ENCODE results near the gene NFIA.
"Not testable (repeated sequence)": the region's sequence is repeated elsewhere in the genome, so short reads cannot be mapped to it uniquely, and the experiment has no call there.

NFIA gene

GRCh38 chr1:61266738-61267137, 184.4 kb downstream of the NFIA start:
- no peak for DNase-seq (ENCODE audit: low read depth in 4 of 4, low spot score in 1 of 4)

GRCh38 chr1:61268546-61269240, 186.3 kb downstream of the NFIA start:
- DNase-seq (ENCODE audit: low read depth in 4 of 4, low spot score in 1 of 4), result no peak

- no peak for DNase-seq (ENCODE audit: low read depth in 4 of 4, low spot score in 1 of 4)
Measured at GRCh38 chr1:61269602-61270001, 187.2 kb downstream of the NFIA start.

GRCh38 chr1:61270107-61270506, 187.7 kb downstream of the NFIA start:
- DNase-seq (ENCODE audit: low read depth in 4 of 4, low spot score in 1 of 4), result no peak

- DNase-seq (ENCODE audit: low read depth in 4 of 4, low spot score in 1 of 4), result no peak
Measured at GRCh38 chr1:61270761-61271411, 188.5 kb downstream of the NFIA start.

- no peak for DNase-seq (ENCODE audit: low read depth in 4 of 4, low spot score in 1 of 4)
Measured at GRCh38 chr1:61271412-61271789, 189.0 kb downstream of the NFIA start.

GRCh38 chr1:61273167-61273705, 190.9 kb downstream of the NFIA start:
- no peak for DNase-seq (ENCODE audit: low read depth in 4 of 4, low spot score in 1 of 4)

- DNase-seq (ENCODE audit: low read depth in 4 of 4, low spot score in 1 of 4), result no peak
Measured at GRCh38 chr1:61273861-61274260, 191.5 kb downstream of the NFIA start.

- DNase-seq (ENCODE audit: low read depth in 4 of 4, low spot score in 1 of 4), result no peak
Measured at GRCh38 chr1:61274939-61275338, 192.6 kb downstream of the NFIA start.

- DNase-seq (ENCODE audit: low read depth in 4 of 4, low spot score in 1 of 4), result no peak
Measured at GRCh38 chr1:61276246-61276645, 193.9 kb downstream of the NFIA start.

- no peak for DNase-seq (ENCODE audit: low read depth in 4 of 4, low spot score in 1 of 4)
Measured at GRCh38 chr1:61277121-61277690, 194.8 kb downstream of the NFIA start.

- DNase-seq (ENCODE audit: low read depth in 4 of 4, low spot score in 1 of 4), result not testable (repeated sequence)
Measured at GRCh38 chr1:61278503-61278902, 196.1 kb downstream of the NFIA start.

GRCh38 chr1:61278966-61279365, 196.6 kb downstream of the NFIA start:
- DNase-seq (ENCODE audit: low read depth in 4 of 4, low spot score in 1 of 4), result no peak

- no peak for DNase-seq (ENCODE audit: low read depth in 4 of 4, low spot score in 1 of 4)
Measured at GRCh38 chr1:61279570-61279969, 197.2 kb downstream of the NFIA start.

GRCh38 chr1:61280452-61280851, 198.1 kb downstream of the NFIA start:
- DNase-seq (ENCODE audit: low read depth in 4 of 4, low spot score in 1 of 4), result no peak

GRCh38 chr1:61282387-61282786, 200.0 kb downstream of the NFIA start:
- DNase-seq (ENCODE audit: low read depth in 4 of 4, low spot score in 1 of 4), result no peak

- DNase-seq (ENCODE audit: low read depth in 4 of 4, low spot score in 1 of 4), result no peak
Measured at GRCh38 chr1:61284248-61284854, 202.0 kb downstream of the NFIA start.

- DNase-seq (ENCODE audit: low read depth in 4 of 4, low spot score in 1 of 4), result no peak
Measured at GRCh38 chr1:61284936-61285335, 202.6 kb downstream of the NFIA start.

GRCh38 chr1:61285371-61285885, 203.1 kb downstream of the NFIA start:
- no peak for DNase-seq (ENCODE audit: low read depth in 4 of 4, low spot score in 1 of 4)

GRCh38 chr1:61287014-61287413, 204.7 kb downstream of the NFIA start:
- no peak for DNase-seq (ENCODE audit: low read depth in 4 of 4, low spot score in 1 of 4)

- no peak for DNase-seq (ENCODE audit: low read depth in 4 of 4, low spot score in 1 of 4)
Measured at GRCh38 chr1:61287734-61288133, 205.4 kb downstream of the NFIA start.
